Body of pancreas (tissue), 4 donors: Measurements from ENCODE around the gene CLBA1.

Experiments used
- CTCF ChIP-seq, 7 experiments: fragments of 450-650 bp in 4 of 7; fragments of 200-600 bp in 3 of 7; sonication (generic) in 3 of 7; IDR thresholded peaks; one replicate each; pipeline ENCODE4 v1.5.1; 2016 to 2019; ENCODE audit warnings: antibody characterized with exemption in 7 of 7
- POLR2A ChIP-seq, 3 donors: fragments of 450-650 bp; IDR thresholded peaks; one replicate each; pipeline ENCODE4 v1.6.1; 2016; ENCODE audit warnings: antibody characterized with exemption in 3 of 3, mild to moderate bottlenecking in 2 of 3

- TF ChIP-seq CTCF (IDR thresholded peaks at IDR 0.05) (no peak), POLR2A (IDR thresholded peaks at IDR 0.05) (no peak)
These were observed 17.4 kb upstream of the CLBA1 start for GRCh38 chr14:104968153-104968527.
